ENCODE data around the gene ARHGAP28. TPM values are rescaled to one million over a fixed set of nuclear protein-coding genes. Genes with fewer than 3 reads are reported as not detected.

ARHGAP28 gene
- total RNA-seq, 1 experiment from 2014 or later: 9.2 TPM

DNA sequence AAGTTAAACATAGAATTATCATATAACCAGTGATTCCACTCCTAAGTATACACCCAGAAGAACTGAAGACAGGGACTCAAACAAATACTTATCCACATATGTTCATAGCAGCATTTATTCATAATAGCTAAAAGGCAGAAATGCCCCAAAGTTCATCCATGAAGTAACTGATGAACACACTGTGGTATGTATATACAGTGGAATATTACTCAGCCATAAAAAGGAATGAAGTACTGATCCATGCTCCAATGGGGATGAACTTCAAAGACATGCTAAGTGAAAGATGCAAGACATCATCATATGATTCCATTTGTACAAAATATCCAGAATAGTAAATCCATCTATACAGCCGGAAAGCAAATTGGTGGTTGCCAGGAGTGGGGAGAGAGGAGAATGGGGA lies 230.6 kb downstream of the ARHGAP28 start:
- Histone ChIP-seq H3K56ac (ENCODE audit: insufficient read length, low read depth, low read length) (no peak overlapping the region), H3K79me2 (ENCODE audit: insufficient read depth, low read length) (no peaks in the 10 kb centered on the region), H2AK5ac (ENCODE audit: insufficient read length, low read length) (no peak overlapping the region), H3K4me1 (ENCODE audit: insufficient read depth, low read length) (no peaks in the 10 kb centered on the region), H3K9me3 (ENCODE audit: control insufficient read depth, low read depth, low read length) (no peaks in the 10 kb centered on the region), H3T11ph (ENCODE audit: low read length) (no peak overlapping the region), H4K5ac (ENCODE audit: insufficient read length, low read depth, low read length) (no peak overlapping the region), H4K91ac (ENCODE audit: insufficient read length, low read depth, low read length) (no peak overlapping the region), H3K27ac (ENCODE audit: insufficient read length, low read depth, low read length) (no peak overlapping the region), H3K79me1 (ENCODE audit: insufficient read depth, low read depth, low read length, poor library complexity, severe bottlenecking) (no peaks in the 10 kb centered on the region), H3K23me2 (ENCODE audit: insufficient read length, low read depth, low read length, poor library complexity, severe bottlenecking) (no peaks in the 10 kb centered on the region), H3K4me2 (ENCODE audit: insufficient read depth, insufficient read length, low read length) (no peak overlapping the region), H4K20me1 (ENCODE audit: control insufficient read depth, insufficient read depth, insufficient read length) (no peaks in the 10 kb centered on the region), H3K14ac (ENCODE audit: insufficient read depth, low read length) (no peak overlapping the region), H2BK12ac (ENCODE audit: insufficient read length, low read depth, low read length) (no peak overlapping the region), H3K18ac (ENCODE audit: insufficient read length, low read depth, low read length) (no peak overlapping the region), H2BK20ac (ENCODE audit: low read depth, low read length, poor library complexity, severe bottlenecking) (no peak overlapping the region), H3K27me3 (ENCODE audit: insufficient read depth, low read length) (no peaks in the 10 kb centered on the region), H3K4ac (ENCODE audit: low read depth, low read length) (no peak overlapping the region), H2BK5ac (ENCODE audit: insufficient read length, low read length) (no peak overlapping the region), H2AFZ (ENCODE audit: low read length) (no peak overlapping the region), H4K8ac (replicated peaks; ENCODE audit: insufficient read length, low read depth, low read length) (no peak overlapping the region), H3K9ac (ENCODE audit: extremely low read depth, insufficient read length, low read length) (no peak overlapping the region), H2BK15ac (ENCODE audit: low read depth, low read length) (no peak overlapping the region), H3K23ac (ENCODE audit: insufficient read length, low read depth, low read length) (no peak overlapping the region), H2BK120ac (ENCODE audit: low read depth, low read length, poor library complexity, severe bottlenecking) (no peak overlapping the region)
- H3K27me3 Mint-ChIP-seq (ENCODE audit: low read depth): no peaks in the 10 kb centered on the region; the same call in 1 of the 2 replicates
- WGBS (ENCODE audit: extremely low coverage, insufficient read length, low lambda C conversion rate): no CpG with 5 or more reads among the region's 1 CpG
- peaks cover 47 to 65% (median 60%) of the 10 kb centered on the region in 3 experiments for H3K36me3 Mint-ChIP-seq (ENCODE audit: insufficient read depth in 1 of 3, low read depth in 3 of 3)
- H3K9me3 Mint-ChIP-seq: peaks cover 4 to 7% of the 10 kb centered on the region in 2 experiments
- DNase-seq: no peak
- H3K27ac Mint-ChIP-seq: no peak overlapping the region
- no peak overlapping the region for H3K4me3 Mint-ChIP-seq
- TF ChIP-seq, protein P1, sequence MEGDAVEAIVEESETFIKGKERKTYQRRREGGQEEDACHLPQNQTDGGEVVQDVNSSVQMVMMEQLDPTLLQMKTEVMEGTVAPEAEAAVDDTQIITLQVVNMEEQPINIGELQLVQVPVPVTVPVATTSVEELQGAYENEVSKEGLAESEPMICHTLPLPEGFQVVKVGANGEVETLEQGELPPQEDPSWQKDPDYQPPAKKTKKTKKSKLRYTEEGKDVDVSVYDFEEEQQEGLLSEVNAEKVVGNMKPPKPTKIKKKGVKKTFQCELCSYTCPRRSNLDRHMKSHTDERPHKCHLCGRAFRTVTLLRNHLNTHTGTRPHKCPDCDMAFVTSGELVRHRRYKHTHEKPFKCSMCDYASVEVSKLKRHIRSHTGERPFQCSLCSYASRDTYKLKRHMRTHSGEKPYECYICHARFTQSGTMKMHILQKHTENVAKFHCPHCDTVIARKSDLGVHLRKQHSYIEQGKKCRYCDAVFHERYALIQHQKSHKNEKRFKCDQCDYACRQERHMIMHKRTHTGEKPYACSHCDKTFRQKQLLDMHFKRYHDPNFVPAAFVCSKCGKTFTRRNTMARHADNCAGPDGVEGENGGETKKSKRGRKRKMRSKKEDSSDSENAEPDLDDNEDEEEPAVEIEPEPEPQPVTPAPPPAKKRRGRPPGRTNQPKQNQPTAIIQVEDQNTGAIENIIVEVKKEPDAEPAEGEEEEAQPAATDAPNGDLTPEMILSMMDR (conservative IDR thresholded peaks at IDR 0.05): no peak
- H3K4me1 Mint-ChIP-seq: no peaks in the 10 kb centered on the region
